ENCODE results near the gene GABRG3. TPM values are rescaled to one million over a fixed set of nuclear protein-coding genes. Genes with fewer than 3 reads are reported as not detected.

GABRG3 gene
- total RNA-seq, 1 experiment from 2014 or later = 0.15 TPM

DNA sequence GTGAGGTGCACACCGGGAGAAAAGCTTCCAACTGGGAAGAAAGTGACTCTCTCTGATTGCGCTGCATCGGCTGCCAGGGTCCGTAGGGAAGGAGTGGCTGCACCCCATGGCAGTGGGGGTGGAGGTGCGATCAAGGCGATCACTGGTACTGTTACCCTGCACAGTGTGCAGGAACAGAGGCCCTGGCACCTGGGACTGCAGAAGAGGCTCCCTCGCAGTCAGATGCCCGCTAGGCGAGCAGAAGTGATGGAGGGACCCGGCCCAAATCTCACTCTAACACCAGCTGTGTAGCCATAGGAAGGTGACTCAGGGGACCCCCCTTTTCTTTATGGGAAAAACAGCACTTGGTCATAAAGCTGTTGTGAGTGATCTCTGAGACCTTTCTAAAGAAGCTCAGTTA is 196.8 kb downstream of the GABRG3 start:
- Histone ChIP-seq H4K20me1 (ENCODE audit: control insufficient read depth, insufficient read depth, insufficient read length) (no peaks in the 10 kb centered on the region), H3K27ac (ENCODE audit: insufficient read length, low read depth, low read length) (no peak overlapping the region), H3K23ac (ENCODE audit: insufficient read length, low read depth, low read length) (no peak overlapping the region), H3K18ac (ENCODE audit: insufficient read length, low read depth, low read length) (no peak overlapping the region), H3K9me3 (ENCODE audit: control insufficient read depth, low read depth, low read length) (no peaks in the 10 kb centered on the region), H3K23me2 (ENCODE audit: insufficient read length, low read depth, low read length, poor library complexity, severe bottlenecking) (no peaks in the 10 kb centered on the region), H3K56ac (ENCODE audit: insufficient read length, low read depth, low read length) (no peak overlapping the region), H2BK12ac (ENCODE audit: insufficient read length, low read depth, low read length) (no peak overlapping the region), H2BK20ac (ENCODE audit: low read depth, low read length, poor library complexity, severe bottlenecking) (no peak overlapping the region), H3K4ac (ENCODE audit: low read depth, low read length) (no peak overlapping the region), H2AFZ (ENCODE audit: low read length) (no peak overlapping the region), H3T11ph (ENCODE audit: low read length) (no peak overlapping the region), H4K91ac (ENCODE audit: insufficient read length, low read depth, low read length) (no peak overlapping the region), H4K8ac (replicated peaks; ENCODE audit: insufficient read length, low read depth, low read length) (no peak overlapping the region), H2AK5ac (ENCODE audit: insufficient read length, low read length) (no peak overlapping the region), H3K27me3 (ENCODE audit: insufficient read depth, low read length) (no peaks in the 10 kb centered on the region), H3K79me1 (ENCODE audit: insufficient read depth, low read depth, low read length, poor library complexity, severe bottlenecking) (no peaks in the 10 kb centered on the region), H2BK5ac (ENCODE audit: insufficient read length, low read length) (no peak overlapping the region), H2BK120ac (ENCODE audit: low read depth, low read length, poor library complexity, severe bottlenecking) (no peak overlapping the region), H3K9ac (ENCODE audit: extremely low read depth, insufficient read length, low read length) (no peak overlapping the region), H3K4me2 (ENCODE audit: insufficient read depth, insufficient read length, low read length) (no peak overlapping the region), H3K14ac (ENCODE audit: insufficient read depth, low read length) (no peak overlapping the region), H3K4me1 (ENCODE audit: insufficient read depth, low read length) (peaks cover 2% of the 10 kb centered on the region; the same call in 1 of the 2 replicates), H2BK15ac (ENCODE audit: low read depth, low read length) (no peak overlapping the region), H3K79me2 (ENCODE audit: insufficient read depth, low read length) (no peaks in the 10 kb centered on the region), H4K5ac (ENCODE audit: insufficient read length, low read depth, low read length) (no peak overlapping the region)
- H3K27me3 Mint-ChIP-seq (ENCODE audit: low read depth) = peaks cover 2% of the 10 kb centered on the region
- H3K36me3 Mint-ChIP-seq (ENCODE audit: insufficient read depth in 1 of 3, low read depth in 3 of 3) = no peaks in the 10 kb centered on the region
- no CpG with 5 or more reads among the region's 10 CpGs for WGBS (ENCODE audit: extremely low coverage, insufficient read length, low lambda C conversion rate)
- no peak for DNase-seq
- TF ChIP-seq, protein P1, sequence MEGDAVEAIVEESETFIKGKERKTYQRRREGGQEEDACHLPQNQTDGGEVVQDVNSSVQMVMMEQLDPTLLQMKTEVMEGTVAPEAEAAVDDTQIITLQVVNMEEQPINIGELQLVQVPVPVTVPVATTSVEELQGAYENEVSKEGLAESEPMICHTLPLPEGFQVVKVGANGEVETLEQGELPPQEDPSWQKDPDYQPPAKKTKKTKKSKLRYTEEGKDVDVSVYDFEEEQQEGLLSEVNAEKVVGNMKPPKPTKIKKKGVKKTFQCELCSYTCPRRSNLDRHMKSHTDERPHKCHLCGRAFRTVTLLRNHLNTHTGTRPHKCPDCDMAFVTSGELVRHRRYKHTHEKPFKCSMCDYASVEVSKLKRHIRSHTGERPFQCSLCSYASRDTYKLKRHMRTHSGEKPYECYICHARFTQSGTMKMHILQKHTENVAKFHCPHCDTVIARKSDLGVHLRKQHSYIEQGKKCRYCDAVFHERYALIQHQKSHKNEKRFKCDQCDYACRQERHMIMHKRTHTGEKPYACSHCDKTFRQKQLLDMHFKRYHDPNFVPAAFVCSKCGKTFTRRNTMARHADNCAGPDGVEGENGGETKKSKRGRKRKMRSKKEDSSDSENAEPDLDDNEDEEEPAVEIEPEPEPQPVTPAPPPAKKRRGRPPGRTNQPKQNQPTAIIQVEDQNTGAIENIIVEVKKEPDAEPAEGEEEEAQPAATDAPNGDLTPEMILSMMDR (conservative IDR thresholded peaks at IDR 0.05) = no peak
- peaks cover 18 to 25% of the 10 kb centered on the region in 2 experiments for H3K4me1 Mint-ChIP-seq
- H3K9me3 Mint-ChIP-seq = 0 out of 5 replicates have a peak, but pooled peaks cover 0 to 2% of the 10 kb centered on the region in 2 experiments
- no peak overlapping the region for H3K27ac Mint-ChIP-seq
- no peak overlapping the region for H3K4me3 Mint-ChIP-seq
